HepG2 (cell line): ENCODE data around the gene C16orf78. TPM values are rescaled to one million over a fixed set of nuclear protein-coding genes. Genes with fewer than 3 reads are reported as not detected.

Source experiments
- ATAC-seq: fragments of 200-7000 bp; cut with Tn5 transposase; 3 replicates; pipeline ENCODE4 v1.9.1; 2020; ENCODE audit warnings: mild to moderate bottlenecking, moderate library complexity
- BruUV-seq: library from RNA; stranded (reverse); fragments of 400-500 nt; replicated peaks from 2 replicates; lab custom pipeline; 2021; lab: Mats Ljungman, UMichigan
- CTCF ChIA-PET: fragments of 300-600 bp; formaldehyde crosslinking; extraction: SDS; loops from one replicate; lab custom pipeline; 2021; ENCODE audit warnings: low total read pairs, inconsistent platforms, low intra/inter-chr PET ratio; lab: Yijun Ruan, JAX
- POLR2A ChIA-PET: fragments of 350-600 bp; sonication (Branson Sonifier 250); formaldehyde crosslinking; loops from one replicate; lab custom pipeline; 2020; ENCODE audit warnings: antibody characterized with exemption, inconsistent platforms; lab: Yijun Ruan, JAX
- DNase-seq: peaks from one replicate; pipeline ENCODE4 v3.0.0-alpha.2; 2015; ENCODE audit warnings: low spot score
- FAIRE-seq: peaks from 3 replicates; lab custom pipeline; 2011; peaks lifted over from hg19 to GRCh38; lab: Jason Lieb, UNC
- H2AFZ ChIP-seq: one replicate; pipeline ENCODE4 v1.6.1; 2011; ENCODE audit warnings: low read length, inconsistent platforms
- H3K27ac ChIP-seq: fragments of 300-600 bp; 3 replicates; pipeline ENCODE4 v1.8.0; 2011; ENCODE audit warnings: mixed run types, mild to moderate bottlenecking, mixed read lengths, low read length, inconsistent platforms; ENCODE audit not compliant: insufficient read depth; ENCODE audit errors: extremely low read length
- H3K27me3 ChIP-seq, 2 experiments: fragments of 200-600 bp in 1 of 2; 2 replicates in 1 of 2; 3 replicates in 1 of 2; pipeline versions ENCODE4 v1.6.0 to v1.8.0; 2011; ENCODE audit warnings: low read length in 2 of 2, mild to moderate bottlenecking in 2 of 2, moderate library complexity in 2 of 2, inconsistent platforms in 1 of 2; ENCODE audit not compliant: insufficient read depth in 2 of 2, control insufficient read depth in 1 of 2
- H3K36me3 ChIP-seq, 2 experiments: fragments of 200-600 bp in 1 of 2; replicated peaks in 1 of 2; 2 replicates in 1 of 2; 3 replicates in 1 of 2; pipeline versions ENCODE4 v1.5.1 to v1.8.0; 2011; ENCODE audit warnings: low read length in 2 of 2, inconsistent platforms in 1 of 2; ENCODE audit not compliant: insufficient read depth in 2 of 2, control insufficient read depth in 1 of 2
- H3K4me1 ChIP-seq: 2 replicates; pipeline ENCODE4 v1.5.1; 2012; ENCODE audit warnings: low read length, inconsistent platforms; ENCODE audit not compliant: insufficient read depth
- H3K4me2 ChIP-seq: 2 replicates; pipeline ENCODE4 v1.6.0; 2011; ENCODE audit warnings: low read depth, low read length, inconsistent platforms
- H3K4me3 ChIP-seq, 3 experiments: fragments of 200-600 bp in 1 of 3; sonication (generic), shearing (Covaris generic) in 1 of 3; replicated peaks in 1 of 3; 2 replicates each; pipeline ENCODE4 v1.5.1; 2011 to 2016; ENCODE audit warnings: low read length in 3 of 3, inconsistent platforms in 2 of 3, low read depth in 2 of 3, mild to moderate bottlenecking in 2 of 3, control low read depth in 1 of 3, mixed read lengths in 1 of 3; ENCODE audit not compliant: insufficient read depth in 1 of 3
- H3K79me2 ChIP-seq: one replicate; pipeline ENCODE4 v1.6.1; 2011; ENCODE audit warnings: low read length, inconsistent platforms; ENCODE audit not compliant: insufficient read depth
- H3K9ac ChIP-seq: 2 replicates; pipeline ENCODE4 v1.6.0; 2011; ENCODE audit warnings: mild to moderate bottlenecking, low read depth, low read length, inconsistent platforms; ENCODE audit not compliant: insufficient read depth
- H3K9me3 ChIP-seq: 2 replicates; pipeline ENCODE4 v1.5.1; 2012; ENCODE audit warnings: mild to moderate bottlenecking, low read length
- H4K20me1 ChIP-seq: 2 replicates; pipeline ENCODE4 v1.6.0; 2011; ENCODE audit warnings: inconsistent platforms, mild to moderate bottlenecking, low read length, moderate library complexity; ENCODE audit not compliant: insufficient read depth
- ADNP ChIP-seq: sonication (generic); formaldehyde crosslinking; IDR thresholded peaks from 2 replicates; pipeline ENCODE4 v1.4.0; 2020; ENCODE audit warnings: missing genetic modification reagents
- CEBPG ChIP-seq: IDR thresholded peaks from 2 replicates; pipeline ENCODE4 v1.6.1; 2016
- DNMT3B ChIP-seq: conservative IDR thresholded peaks from 2 replicates; pipeline ENCODE4 v1.6.1; 2016; ENCODE audit warnings: missing biosample characterization, control low read depth
- EP300 ChIP-seq, 3 experiments: sonication (generic) in 1 of 3; formaldehyde crosslinking in 1 of 3; IDR thresholded peaks; 2 replicates each; pipeline versions ENCODE4 v1.5.1 to v1.6.1; 2011 to 2020; ENCODE audit warnings: low read depth in 2 of 3, low read length in 2 of 3, borderline replicate concordance in 1 of 3, improper control_type of control experiment in 1 of 3, mild to moderate bottlenecking in 1 of 3, missing genetic modification reagents in 1 of 3, moderate library complexity in 1 of 3
- KLF6 ChIP-seq: IDR thresholded peaks from 2 replicates; pipeline ENCODE4 v1.8.0; 2016; ENCODE audit warnings: missing biosample characterization, missing genetic modification reagents
- PAX8 ChIP-seq: sonication (generic); formaldehyde crosslinking; IDR thresholded peaks from 2 replicates; pipeline ENCODE4 v1.8.0; 2022; ENCODE audit warnings: mild to moderate bottlenecking, missing genetic modification reagents, borderline replicate concordance
- RBFOX2 ChIP-seq: fragments of 200-400 bp; formaldehyde crosslinking; IDR thresholded peaks from 2 replicates; pipeline ENCODE4 v1.6.1; 2017; ENCODE audit warnings: low read depth, mild to moderate bottlenecking, low read length
- SAFB2 ChIP-seq: sonication (generic); formaldehyde crosslinking; IDR thresholded peaks from 2 replicates; pipeline ENCODE4 v1.5.1; 2020; ENCODE audit warnings: missing genetic modification reagents, low read depth, mild to moderate bottlenecking, borderline replicate concordance
- SUZ12 ChIP-seq: fragments of 150-350 bp; IDR thresholded peaks from 2 replicates; pipeline ENCODE4 v1.6.1; 2014; ENCODE audit warnings: low read depth, low read length
- ZMAT5 ChIP-seq: sonication (generic); formaldehyde crosslinking; IDR thresholded peaks from 2 replicates; pipeline ENCODE4 v1.5.0; 2020; ENCODE audit warnings: mild to moderate bottlenecking, low read depth, missing genetic modification reagents, borderline replicate concordance
- WGBS: methylation state at CpG from one replicate; pipeline ENCODE4 v1.1.6; 2017; ENCODE audit warnings: low lambda C conversion rate; 5-methylcytosine and 5-hydroxymethylcytosine counted together
- in situ Hi-C: cut with HindIII; loops from 2 replicates; pipeline ENCODE4 v1.10.0; 2017; ENCODE audit warnings: low pct_unique_long_range_greater_than_20kb; ENCODE audit not compliant: extremely low pct_ligation_motif_present
- intact Hi-C: fragments of 100-400 bp; cut with micrococcal nuclease; formaldehyde crosslinking; loops from one replicate; pipeline ENCODE4 v1.10.0; 2022; ENCODE audit not compliant: unreplicated experiment
- polyA plus RNA-seq, 8 experiments: library from polyadenylated mRNA; depleted of rRNA in 3 of 8; stranded (reverse) in 7 of 8; unstranded in 1 of 8; fragments of >200 nt; fragmentation: Illumina TruSeq in 4 of 8; extraction: Trizol in 4 of 8; gene quantifications; 2 replicates each; pipeline versions ENCODE4 v1.2.1 to v1.2.3, GENCODE V29; 2011 to 2016; ENCODE audit warnings: low read depth in 4 of 8, missing spikeins in 1 of 8, mixed read lengths in 1 of 8; ENCODE audit not compliant: insufficient read depth in 1 of 8
- total RNA-seq, 5 experiments: library from RNA; depleted of rRNA; stranded (reverse); fragments of >200 nt; fragmentation: Illumina TruSeq; extraction: Trizol; gene quantifications; 2 replicates each; pipeline ENCODE4 v1.2.3, GENCODE V29; 2016; ENCODE audit warnings: low read depth in 1 of 5

Gene C16orf78
- total and polyA plus RNA-seq, 2 of the 13 experiments (the other 11 are each of a cell fraction or from before 2014, with no cell fraction given): not detected

DNA sequence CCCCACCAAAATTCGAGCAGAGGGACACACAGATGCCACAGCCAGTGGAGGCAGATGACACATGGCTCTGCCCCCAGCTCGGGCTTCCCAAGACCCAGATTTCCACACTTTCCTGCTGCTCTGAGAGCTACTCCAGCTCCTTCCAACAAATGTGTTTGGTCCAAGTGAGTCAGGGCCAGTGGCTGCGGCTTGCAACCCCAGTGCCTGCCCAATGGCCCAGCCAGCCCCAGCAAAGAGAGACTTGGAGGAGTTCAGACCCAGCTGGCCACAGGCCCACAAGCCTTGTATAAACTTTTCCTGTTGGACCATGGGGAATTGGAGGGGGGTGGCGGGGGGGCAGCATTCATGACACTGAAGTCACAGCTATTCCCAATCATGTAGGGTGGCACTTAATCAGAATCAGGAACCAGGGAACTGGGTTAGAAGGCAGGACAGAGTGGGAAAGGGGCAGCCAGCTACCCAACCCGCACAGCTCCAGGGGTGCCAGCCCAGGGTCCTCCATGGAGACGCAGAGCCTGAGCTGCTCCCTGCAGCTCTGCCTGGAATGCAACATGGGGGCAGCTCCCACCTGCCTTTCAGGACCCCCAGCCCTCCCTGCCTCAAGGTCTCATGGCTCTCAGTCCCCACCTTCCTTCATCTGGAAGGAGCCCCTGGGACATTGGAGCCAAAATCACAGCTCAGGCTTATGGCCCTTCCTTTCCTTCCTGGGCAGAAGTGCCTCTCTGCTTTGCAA is 17.5 kb upstream of the C16orf78 start:
- TF ChIP-seq EP300 (IDR thresholded peaks at IDR 0.05; ENCODE audit: low read depth in 2 of 2, low read length in 2 of 2) (no peak), EP300 (CRISPR knock-in tag; IDR thresholded peaks at IDR 0.05; ENCODE audit: borderline replicate concordance) (no peak), DNMT3B (CRISPR knock-in tag) (no peak), SAFB2 (CRISPR knock-in tag) (no peak), CEBPG (CRISPR knock-in tag) (no peak), SUZ12 (no peak), ADNP (no peak)
- Histone ChIP-seq H3K4me3 (no peak overlapping the region), H4K20me1 (no peaks in the 10 kb centered on the region), H3K79me2 (no peaks in the 10 kb centered on the region), H3K9me3 (no peaks in the 10 kb centered on the region), H3K9ac (no peak overlapping the region), H3K4me2 (no peak overlapping the region), H3K27ac (no peak overlapping the region), H2AFZ (no peak overlapping the region), H3K27me3 (peaks cover 0 to 11% of the 10 kb centered on the region in 2 experiments; a peak in 2 of 5 replicates), H3K36me3 (no peaks in the 10 kb centered on the region), H3K4me1 (peaks cover 6% of the 10 kb centered on the region)
- in situ Hi-C loops (no loop called here), intact Hi-C loops (no loop called here)
- no TSS peak for BruUV-seq
- WGBS: 9% methylated on average over 3 of the region's 6 CpGs
- ChIA-PET CTCF (no interaction called here), POLR2A (no interaction called here)
- DNase-seq (no peak), ATAC-seq (no peak), FAIRE-seq (no peak)

- H3K27me3 ChIP-seq: peaks cover 0 to 11% of the 10 kb centered on the region in 2 experiments; a peak in 2 of 5 replicates
- no peak for FAIRE-seq
- ChIA-PET POLR2A (no interaction called here), CTCF (no interaction called here)
- no peaks in the 10 kb centered on the region for H3K79me2 ChIP-seq
- no peak overlapping the region for H2AFZ ChIP-seq
- in situ Hi-C loops (no loop called here), intact Hi-C loops (no loop called here)
- H3K36me3 ChIP-seq: no peaks in the 10 kb centered on the region
- H3K27ac ChIP-seq: no peak overlapping the region
- H3K4me2 ChIP-seq: no peak overlapping the region
- BruUV-seq: no TSS peak
- peak; percentile 44 for ATAC-seq
- H3K9me3 ChIP-seq: peaks cover 6% of the 10 kb centered on the region; the same call in 1 of the 2 replicates
- H3K9ac ChIP-seq: no peak overlapping the region
- H4K20me1 ChIP-seq: no peaks in the 10 kb centered on the region
- WGBS: 30% methylated on average over 20 of the region's 20 CpGs
- no peak for DNase-seq
- no peak overlapping the region for H3K4me3 ChIP-seq
- peaks cover 6% of the 10 kb centered on the region for H3K4me1 ChIP-seq
- TF ChIP-seq RBFOX2 (no peak), KLF6 (no peak), ZMAT5 (CRISPR knock-in tag) (no peak), PAX8 (no peak)
Measured at GRCh38 chr16:49356728-49357488, 16.7 kb upstream of the C16orf78 start.
